H9 (cell line): ENCODE measurements around the gene NAA10. TPM values are rescaled to one million over a fixed set of nuclear protein-coding genes. Genes with fewer than 3 reads are reported as not detected.
A peak's percentile ranks its signal among the peaks of the same experiment; 100 is the strongest.

Experiments used
- DNase-seq: peaks from one replicate; pipeline ENCODE4 v3.0.0-alpha.2; 2017
- H2AFZ ChIP-seq: one replicate; pipeline ENCODE4 v1.6.1; 2013; ENCODE audit warnings: mild to moderate bottlenecking, low read length, control low read depth, moderate library complexity
- H2AK5ac ChIP-seq: 2 replicates; pipeline ENCODE4 v1.6.1; 2013; ENCODE audit warnings: low read length, control low read depth, mixed read lengths; ENCODE audit not compliant: insufficient read length
- H2BK120ac ChIP-seq: one replicate; pipeline ENCODE4 v1.6.1; 2013; ENCODE audit warnings: low read depth, mild to moderate bottlenecking, low read length, control low read depth, inconsistent platforms; ENCODE audit not compliant: poor library complexity, severe bottlenecking
- H2BK12ac ChIP-seq: 2 replicates; pipeline ENCODE4 v1.6.1; 2013; ENCODE audit warnings: low read length, control low read depth, mixed read lengths, low read depth; ENCODE audit not compliant: insufficient read length
- H2BK15ac ChIP-seq: 2 replicates; pipeline ENCODE4 v1.6.1; 2013; ENCODE audit warnings: low read depth, low read length, control low read depth
- H2BK20ac ChIP-seq: one replicate; pipeline ENCODE4 v1.6.1; 2013; ENCODE audit warnings: low read depth, mild to moderate bottlenecking, low read length, control low read depth, inconsistent platforms; ENCODE audit not compliant: poor library complexity, severe bottlenecking
- H2BK5ac ChIP-seq: 2 replicates; pipeline ENCODE4 v1.6.1; 2013; ENCODE audit warnings: low read length, control low read depth, mixed read lengths; ENCODE audit not compliant: insufficient read length
- H3K14ac ChIP-seq: 2 replicates; pipeline ENCODE4 v1.6.1; 2013; ENCODE audit warnings: low read length, control low read depth; ENCODE audit not compliant: insufficient read depth
- H3K18ac ChIP-seq: 2 replicates; pipeline ENCODE4 v1.6.1; 2013; ENCODE audit warnings: low read depth, mild to moderate bottlenecking, mixed read lengths, low read length, control low read depth; ENCODE audit not compliant: insufficient read length
- H3K23ac ChIP-seq: 2 replicates; pipeline ENCODE4 v1.6.1; 2013; ENCODE audit warnings: low read length, control low read depth, mixed read lengths, low read depth; ENCODE audit not compliant: insufficient read length
- H3K23me2 ChIP-seq: 2 replicates; pipeline ENCODE4 v1.6.1; 2013; ENCODE audit warnings: low read depth, mild to moderate bottlenecking, mixed read lengths, low read length, control low read depth; ENCODE audit not compliant: insufficient read length, poor library complexity, severe bottlenecking
- H3K27ac ChIP-seq: 2 replicates; pipeline ENCODE4 v1.5.1; 2013; ENCODE audit warnings: low read length, control low read depth, mixed read lengths, low read depth; ENCODE audit not compliant: insufficient read length
- H3K27me3 ChIP-seq: 2 replicates; pipeline ENCODE4 v1.6.1; 2013; ENCODE audit warnings: low read length, control low read depth, inconsistent platforms; ENCODE audit not compliant: insufficient read depth
- H3K4ac ChIP-seq: 2 replicates; pipeline ENCODE4 v1.6.1; 2013; ENCODE audit warnings: low read depth, mild to moderate bottlenecking, control low read depth, inconsistent platforms, low read length, moderate library complexity
- H3K4me1 ChIP-seq: 2 replicates; pipeline ENCODE4 v1.6.1; 2013; ENCODE audit warnings: low read length, control low read depth, inconsistent platforms; ENCODE audit not compliant: insufficient read depth
- H3K4me2 ChIP-seq: 2 replicates; pipeline ENCODE4 v1.6.1; 2013; ENCODE audit warnings: low read length, control low read depth, mixed read lengths; ENCODE audit not compliant: insufficient read length, insufficient read depth
- H3K56ac ChIP-seq: 2 replicates; pipeline ENCODE4 v1.6.1; 2013; ENCODE audit warnings: low read depth, mild to moderate bottlenecking, mixed read lengths, low read length, control low read depth; ENCODE audit not compliant: insufficient read length
- H3K79me1 ChIP-seq: 2 replicates; pipeline ENCODE4 v1.6.1; 2013; ENCODE audit warnings: low read depth, mild to moderate bottlenecking, moderate library complexity, low read length, control low read depth, inconsistent platforms; ENCODE audit not compliant: insufficient read depth, poor library complexity, severe bottlenecking
- H3K79me2 ChIP-seq: 2 replicates; pipeline ENCODE4 v1.6.1; 2013; ENCODE audit warnings: low read length, control low read depth, inconsistent platforms; ENCODE audit not compliant: insufficient read depth
- H3K9ac ChIP-seq: 2 replicates; pipeline ENCODE4 v1.6.1; 2013; ENCODE audit warnings: low read length, control low read depth, mixed read lengths; ENCODE audit not compliant: insufficient read length; ENCODE audit errors: extremely low read depth
- H3K9me3 ChIP-seq: one replicate; pipeline ENCODE4 v1.6.1; 2013; ENCODE audit warnings: low read depth, low read length, inconsistent platforms; ENCODE audit not compliant: control insufficient read depth
- H3T11ph ChIP-seq: one replicate; pipeline ENCODE4 v1.6.1; 2013; ENCODE audit warnings: mild to moderate bottlenecking, low read length, control low read depth, inconsistent platforms
- H4K20me1 ChIP-seq: one replicate; pipeline ENCODE4 v1.6.1; 2013; ENCODE audit not compliant: control insufficient read depth, insufficient read length, insufficient read depth
- H4K5ac ChIP-seq: 2 replicates; pipeline ENCODE4 v1.6.1; 2013; ENCODE audit warnings: low read depth, mild to moderate bottlenecking, mixed read lengths, low read length, control low read depth; ENCODE audit not compliant: insufficient read length
- H4K8ac ChIP-seq: replicated peaks from 2 replicates; pipeline ENCODE4 v1.6.1; 2013; ENCODE audit warnings: low read length, control low read depth, mixed read lengths, low read depth; ENCODE audit not compliant: insufficient read length
- H4K91ac ChIP-seq: 2 replicates; pipeline ENCODE4 v1.6.1; 2013; ENCODE audit warnings: low read depth, mild to moderate bottlenecking, moderate library complexity, mixed read lengths, low read length, control low read depth; ENCODE audit not compliant: insufficient read length
- H3K27ac Mint-ChIP-seq, 3 experiments: 2 replicates in 2 of 3; 3 replicates in 1 of 3; pipeline ENCODE4 v1.8.0; 2020 to 2021; ENCODE audit warnings: mixed read lengths in 3 of 3, mild to moderate bottlenecking in 1 of 3, moderate library complexity in 1 of 3
- H3K27me3 Mint-ChIP-seq: 2 replicates; pipeline ENCODE4 v1.8.0; 2021; ENCODE audit warnings: low read depth, mild to moderate bottlenecking, moderate library complexity, mixed read lengths
- H3K36me3 Mint-ChIP-seq, 3 experiments: 2 replicates in 2 of 3; 3 replicates in 1 of 3; pipeline ENCODE4 v1.8.0; 2020 to 2021; ENCODE audit warnings: low read depth in 3 of 3, mixed read lengths in 3 of 3; ENCODE audit not compliant: insufficient read depth in 1 of 3
- H3K4me1 Mint-ChIP-seq, 2 experiments: 2 replicates each; pipeline ENCODE4 v1.8.0; 2020; ENCODE audit warnings: mixed read lengths in 2 of 2
- H3K4me3 Mint-ChIP-seq, 2 experiments: 2 replicates in 1 of 2; 3 replicates in 1 of 2; pipeline ENCODE4 v1.8.0; 2020 to 2021; ENCODE audit warnings: mild to moderate bottlenecking in 2 of 2, mixed read lengths in 2 of 2, moderate library complexity in 1 of 2
- H3K9me3 Mint-ChIP-seq, 2 experiments: 2 replicates in 1 of 2; 3 replicates in 1 of 2; pipeline ENCODE4 v1.8.0; 2020; ENCODE audit warnings: mild to moderate bottlenecking in 2 of 2, mixed read lengths in 2 of 2, moderate library complexity in 1 of 2
- WGBS: extraction: QIAGEN DNeasy Blood & Tissue Kit; methylation state at CpG from one replicate; pipeline ENCODE4 v1.1.7; 2013; ENCODE audit warnings: missing lambda C conversion rate, low lambda C conversion rate, mixed read lengths; ENCODE audit not compliant: insufficient read length; ENCODE audit errors: extremely low coverage; 5-methylcytosine and 5-hydroxymethylcytosine counted together
- total RNA-seq: library from RNA; stranded (reverse); gene quantifications from 2 replicates; pipeline ENCODE4 v1.2.1, GENCODE V29; 2021
- TF ChIP-seq, protein P1 (sequence below): fragments of 200-600 bp; sonication (generic); conservative IDR thresholded peaks from 3 replicates; pipeline ENCODE4 v1.8.0; 2021; ENCODE audit warnings: antibody characterized with exemption, mild to moderate bottlenecking

The NAA10 gene
- total RNA-seq, 1 experiment from 2014 or later, result 101 TPM

DNA sequence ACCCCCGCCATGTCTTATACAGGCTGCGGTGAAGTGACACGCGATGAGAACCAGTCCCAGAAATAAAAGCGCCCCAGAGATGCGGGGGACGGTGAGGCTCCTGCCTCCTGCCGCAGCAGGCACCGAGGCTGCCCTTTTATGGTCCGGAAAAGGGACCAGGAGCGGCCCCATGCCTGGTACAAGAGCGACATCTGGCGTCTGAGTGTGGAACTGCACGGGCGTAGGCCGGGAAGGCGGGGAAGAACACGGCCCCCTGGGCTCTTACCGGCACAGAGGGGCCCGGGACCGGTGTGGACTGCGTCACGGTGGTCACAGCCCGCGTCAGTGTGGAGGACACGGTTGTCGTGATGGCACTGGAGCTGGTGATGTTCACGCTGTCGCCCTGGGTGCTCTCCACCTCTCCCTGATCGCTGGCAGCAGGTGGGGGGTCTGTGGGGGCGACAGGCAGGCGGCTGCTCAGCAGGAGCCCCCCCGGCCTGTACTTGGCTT lies 18.5 kb upstream of the NAA10 start:
- Histone ChIP-seq H3K18ac (no peak overlapping the region), H2BK5ac (no peak overlapping the region), H3K9ac (no peak overlapping the region), H3K27me3 (no peaks in the 10 kb centered on the region), H3K4ac (no peak overlapping the region), H3K79me2 (no peaks in the 10 kb centered on the region), H3K79me1 (no peaks in the 10 kb centered on the region), H4K20me1 (no peaks in the 10 kb centered on the region), H3K4me2 (no peak overlapping the region), H3K27ac (no peak overlapping the region), H3K23me2 (no peaks in the 10 kb centered on the region), H3T11ph (no peak overlapping the region), H2BK20ac (no peak overlapping the region), H2BK120ac (no peak overlapping the region), H3K9me3 (peaks cover 5% of the 10 kb centered on the region), H3K56ac (no peak overlapping the region), H2BK15ac (no peak overlapping the region), H2AK5ac (no peak overlapping the region), H4K91ac (no peak overlapping the region), H3K23ac (no peak overlapping the region), H4K5ac (no peak overlapping the region), H3K14ac (peak overlapping the region; percentile 9; the same call in 1 of the 2 replicates), H2BK12ac (no peak overlapping the region), H3K4me1 (no peaks in the 10 kb centered on the region), H2AFZ (no peak overlapping the region), H4K8ac (no peak overlapping the region)
- Mint-ChIP-seq H3K27me3 (no peaks in the 10 kb centered on the region), H3K36me3 (peaks cover 69 to 93% (median 87%) of the 10 kb centered on the region in 3 experiments), H3K4me1 (peaks cover 0 to 19% of the 10 kb centered on the region in 2 experiments; a peak in 3 of 4 replicates), H3K9me3 (no peaks in the 10 kb centered on the region; a peak in 2 of 5 replicates), H3K4me3 (no peak overlapping the region; a peak in 1 of 5 replicates), H3K27ac (peak overlapping the region in 2 of 3 experiments; percentile 55 to 73; a peak in 3 of 7 replicates)
- TF ChIP-seq, protein P1, sequence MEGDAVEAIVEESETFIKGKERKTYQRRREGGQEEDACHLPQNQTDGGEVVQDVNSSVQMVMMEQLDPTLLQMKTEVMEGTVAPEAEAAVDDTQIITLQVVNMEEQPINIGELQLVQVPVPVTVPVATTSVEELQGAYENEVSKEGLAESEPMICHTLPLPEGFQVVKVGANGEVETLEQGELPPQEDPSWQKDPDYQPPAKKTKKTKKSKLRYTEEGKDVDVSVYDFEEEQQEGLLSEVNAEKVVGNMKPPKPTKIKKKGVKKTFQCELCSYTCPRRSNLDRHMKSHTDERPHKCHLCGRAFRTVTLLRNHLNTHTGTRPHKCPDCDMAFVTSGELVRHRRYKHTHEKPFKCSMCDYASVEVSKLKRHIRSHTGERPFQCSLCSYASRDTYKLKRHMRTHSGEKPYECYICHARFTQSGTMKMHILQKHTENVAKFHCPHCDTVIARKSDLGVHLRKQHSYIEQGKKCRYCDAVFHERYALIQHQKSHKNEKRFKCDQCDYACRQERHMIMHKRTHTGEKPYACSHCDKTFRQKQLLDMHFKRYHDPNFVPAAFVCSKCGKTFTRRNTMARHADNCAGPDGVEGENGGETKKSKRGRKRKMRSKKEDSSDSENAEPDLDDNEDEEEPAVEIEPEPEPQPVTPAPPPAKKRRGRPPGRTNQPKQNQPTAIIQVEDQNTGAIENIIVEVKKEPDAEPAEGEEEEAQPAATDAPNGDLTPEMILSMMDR, result peak; percentile 99
- peak; percentile 74 for DNase-seq
- no CpG with 5 or more reads among the region's 33 CpGs for WGBS
